OCI-LY1 (cell line): ENCODE results near the gene IGFBP1.

Experiments
- H2AFZ ChIP-seq: fragments of 200-600 bp; sonication (generic), shearing (Covaris generic); 2 replicates; pipeline ENCODE4 v1.6.0; 2014; ENCODE audit warnings: antibody characterized with exemption, mild to moderate bottlenecking, low read length
- H3F3A ChIP-seq: fragments of 200-600 bp; sonication (generic), shearing (Covaris generic); 2 replicates; pipeline ENCODE4 v1.6.0; 2014; ENCODE audit warnings: mild to moderate bottlenecking, antibody characterized with exemption, low read length, moderate library complexity; ENCODE audit not compliant: insufficient read depth
- H3K27ac ChIP-seq: fragments of 200-600 bp; sonication (generic); 2 replicates; pipeline ENCODE4 v1.5.1; 2014; ENCODE audit warnings: low read length, mixed run types, mild to moderate bottlenecking, low read depth; ENCODE audit not compliant: poor library complexity, severe bottlenecking
- H3K27me3 ChIP-seq: fragments of 200-600 bp; sonication (generic); 2 replicates; pipeline ENCODE4 v1.6.0; 2014; ENCODE audit warnings: antibody characterized with exemption, mild to moderate bottlenecking, low read length, moderate library complexity; ENCODE audit not compliant: insufficient read depth
- H3K36me3 ChIP-seq: fragments of 200-600 bp; sonication (generic); 2 replicates; pipeline ENCODE4 v1.6.1; 2014; ENCODE audit warnings: mild to moderate bottlenecking, antibody characterized with exemption, low read length, moderate library complexity, mixed read lengths; ENCODE audit not compliant: insufficient read depth
- H3K4me1 ChIP-seq: fragments of 200-600 bp; sonication (generic); 2 replicates; pipeline ENCODE4 v1.5.1; 2014; ENCODE audit warnings: mild to moderate bottlenecking, low read length, moderate library complexity; ENCODE audit not compliant: insufficient read depth, severe bottlenecking
- H3K4me2 ChIP-seq: fragments of 200-600 bp; sonication (generic), shearing (Covaris generic); 2 replicates; pipeline ENCODE4 v1.6.1; 2014; ENCODE audit warnings: low read length
- H3K4me3 ChIP-seq: fragments of 200-600 bp; sonication (generic); 2 replicates; pipeline ENCODE4 v1.5.1; 2014; ENCODE audit warnings: low read length, low read depth, mild to moderate bottlenecking, mixed read lengths; ENCODE audit not compliant: poor library complexity, severe bottlenecking
- H3K79me2 ChIP-seq: fragments of 200-600 bp; shearing (Covaris generic); 2 replicates; pipeline ENCODE4 v1.6.1; 2016; ENCODE audit warnings: mixed run types, low read length, mixed read lengths; ENCODE audit not compliant: insufficient read depth
- H3K9ac ChIP-seq: fragments of 200-600 bp; sonication (generic), shearing (Covaris generic); 2 replicates; pipeline ENCODE4 v1.6.1; 2014; ENCODE audit warnings: mild to moderate bottlenecking, low read length, mixed read lengths
- H3K9me2 ChIP-seq: fragments of 200-600 bp; sonication (generic), shearing (Covaris generic); 2 replicates; pipeline ENCODE4 v1.6.1; 2014; ENCODE audit warnings: low read depth, mild to moderate bottlenecking, low read length, mixed read lengths
- H3K9me3 ChIP-seq: fragments of 200-600 bp; shearing (Covaris generic); 2 replicates; pipeline ENCODE4 v1.6.1; 2014; ENCODE audit warnings: low read length, mixed read lengths
- H4K20me1 ChIP-seq: fragments of 200-600 bp; sonication (generic), shearing (Covaris generic); 2 replicates; pipeline ENCODE4 v1.6.0; 2016; ENCODE audit warnings: mild to moderate bottlenecking, low read length; ENCODE audit not compliant: insufficient read depth
- CTCF ChIP-seq: fragments of 200-600 bp; sonication (generic), shearing (Covaris generic); IDR thresholded peaks from 2 replicates; pipeline ENCODE4 v1.5.1; 2017; ENCODE audit warnings: mild to moderate bottlenecking, antibody characterized with exemption, low read length, moderate library complexity, mixed read lengths
- EZH2 ChIP-seq: fragments of 200-600 bp; sonication (generic), shearing (Covaris generic); IDR thresholded peaks from 2 replicates; pipeline ENCODE4 v1.8.0; 2017; ENCODE audit warnings: borderline replicate concordance, mixed run types, mild to moderate bottlenecking, antibody characterized with exemption, low read length, moderate library complexity, mixed read lengths

The IGFBP1 gene

GRCh38 chr7:45890125-45890901 lies 2.0 kb downstream of the IGFBP1 start:
- H3K79me2 ChIP-seq, result no peaks in the 10 kb centered on the region
- H3K9me2 ChIP-seq, result no peaks in the 10 kb centered on the region
- H2AFZ ChIP-seq, result no peak overlapping the region
- no peaks in the 10 kb centered on the region for H3K36me3 ChIP-seq
- H4K20me1 ChIP-seq, result no peaks in the 10 kb centered on the region
- H3K27ac ChIP-seq, result no peak overlapping the region
- H3K4me2 ChIP-seq, result no peak overlapping the region
- no peaks in the 10 kb centered on the region for H3K9me3 ChIP-seq
- TF ChIP-seq EZH2 (no peak), CTCF (no peak)
- H3K4me3 ChIP-seq, result no peak overlapping the region
- no peak overlapping the region for H3K9ac ChIP-seq
- no peaks in the 10 kb centered on the region for H3K4me1 ChIP-seq
- H3F3A ChIP-seq, result no peaks in the 10 kb centered on the region
- no peaks in the 10 kb centered on the region for H3K27me3 ChIP-seq

GRCh38 chr7:45890902-45891461 lies 2.7 kb downstream of the IGFBP1 start:
- Histone ChIP-seq H3K9ac (no peak overlapping the region), H3K79me2 (no peaks in the 10 kb centered on the region), H3K27me3 (no peaks in the 10 kb centered on the region), H3K4me2 (no peak overlapping the region), H3K27ac (no peak overlapping the region), H2AFZ (no peak overlapping the region), H3K4me1 (no peaks in the 10 kb centered on the region), H4K20me1 (no peaks in the 10 kb centered on the region), H3K4me3 (no peak overlapping the region), H3F3A (no peaks in the 10 kb centered on the region), H3K36me3 (no peaks in the 10 kb centered on the region), H3K9me3 (no peaks in the 10 kb centered on the region), H3K9me2 (no peaks in the 10 kb centered on the region)
- TF ChIP-seq CTCF (peak; percentile 86), EZH2 (no peak)

- Histone ChIP-seq H3K27me3 (no peaks in the 10 kb centered on the region), H3K4me1 (no peaks in the 10 kb centered on the region), H3F3A (no peaks in the 10 kb centered on the region), H4K20me1 (no peaks in the 10 kb centered on the region), H3K9ac (no peak overlapping the region), H3K4me2 (no peak overlapping the region), H3K36me3 (no peaks in the 10 kb centered on the region), H2AFZ (no peak overlapping the region), H3K9me3 (no peaks in the 10 kb centered on the region), H3K27ac (no peak overlapping the region), H3K9me2 (no peaks in the 10 kb centered on the region), H3K4me3 (no peak overlapping the region), H3K79me2 (no peaks in the 10 kb centered on the region)
- TF ChIP-seq EZH2 (no peak), CTCF (no peak)
Observed at GRCh38 chr7:45891462-45892402, 3.4 kb downstream of the IGFBP1 start.
